B cell (primary cell): ENCODE measurements around the gene TCAP. TPM values are rescaled to one million over a fixed set of nuclear protein-coding genes. Genes with fewer than 3 reads are reported as not detected.
A peak's percentile ranks its signal among the peaks of the same experiment; 100 is the strongest.

ENCODE experiments used
- ATAC-seq: fragments of 200-7000 bp; cut with Tn5 transposase; one replicate; pipeline ENCODE4 v1.10.0; 2021; ENCODE audit warnings: low read depth, mild to moderate bottlenecking, moderate number of reproducible peaks, moderate library complexity
- CTCF ChIA-PET: fragments of 350-600 bp; sonication (Branson Sonifier 250); formaldehyde crosslinking; loops from one replicate; lab custom pipeline; 2021; ENCODE audit warnings: antibody characterized with exemption, inconsistent platforms; lab: Charles Lee
- POLR2A ChIA-PET: fragments of 350-600 bp; sonication (Branson Sonifier 250); formaldehyde crosslinking; loops from one replicate; lab custom pipeline; 2021; ENCODE audit warnings: antibody characterized with exemption; lab: Charles Lee
- DNase-seq: peaks from one replicate; pipeline ENCODE4 v3.0.0; 2013
- H2AFZ ChIP-seq: 2 replicates; pipeline ENCODE4 v1.6.1; 2012; ENCODE audit warnings: mild to moderate bottlenecking, low read depth, low read length; ENCODE audit not compliant: insufficient read depth, poor library complexity, severe bottlenecking
- H3K27ac ChIP-seq, 2 donors: 1 replicate in 1 of 2; 2 replicates in 1 of 2; pipeline ENCODE4 v1.5.1; 2012 to 2013; ENCODE audit warnings: low read length in 2 of 2, mild to moderate bottlenecking in 2 of 2, moderate library complexity in 1 of 2
- H3K27me3 ChIP-seq, 4 experiments: fragments of 200-600 bp in 1 of 4; sonication (generic) in 1 of 4; replicated peaks in 1 of 4; 1 replicate in 2 of 4; 2 replicates in 2 of 4; pipeline versions ENCODE4 v1.6.1 to v1.7.0; 2013 to 2016; ENCODE audit warnings: low read length in 3 of 4, mild to moderate bottlenecking in 2 of 4, mixed read lengths in 1 of 4, moderate library complexity in 1 of 4; ENCODE audit not compliant: insufficient read depth in 4 of 4, control insufficient read depth in 3 of 4; ENCODE audit errors: control extremely low read depth in 1 of 4
- H3K36me3 ChIP-seq, 2 experiments: replicated peaks in 1 of 2; 1 replicate in 1 of 2; 2 replicates in 1 of 2; pipeline versions ENCODE4 v1.6.1 to v1.7.1; 2013; ENCODE audit warnings: low read length in 1 of 2; ENCODE audit not compliant: insufficient read depth in 2 of 2, control insufficient read depth in 1 of 2; ENCODE audit errors: control extremely low read depth in 1 of 2, extremely low read depth in 1 of 2
- H3K4me1 ChIP-seq, 2 donors: fragments of 200-600 bp in 1 of 2; sonication (generic) in 1 of 2; 1 replicate in 1 of 2; 2 replicates in 1 of 2; pipeline versions ENCODE4 v1.5.1 to v1.6.1; 2013 to 2017; ENCODE audit warnings: low read length in 2 of 2; ENCODE audit not compliant: control insufficient read depth in 2 of 2, insufficient read depth in 2 of 2
- H3K4me2 ChIP-seq: replicated peaks from 2 replicates; pipeline ENCODE3; 2012; ENCODE audit warnings: mild to moderate bottlenecking, low read depth, low read length; ENCODE audit not compliant: poor library complexity, severe bottlenecking
- H3K4me3 ChIP-seq, 5 experiments: fragments of 200-600 bp in 1 of 5; sonication (generic) in 1 of 5; 1 replicate in 3 of 5; 2 replicates in 2 of 5; pipeline versions ENCODE4 v1.5.1 to v1.7.0; 2011 to 2016; ENCODE audit warnings: low read length in 4 of 5, mild to moderate bottlenecking in 4 of 5, low read depth in 2 of 5, control low read depth in 1 of 5, moderate library complexity in 1 of 5; ENCODE audit not compliant: insufficient read depth in 1 of 5; ENCODE audit errors: control extremely low read depth in 1 of 5, extremely low read depth in 1 of 5
- H3K79me2 ChIP-seq: fragments of 200-600 bp; sonication (generic); one replicate; pipeline ENCODE4 v1.6.0; 2016; ENCODE audit warnings: low read length; ENCODE audit not compliant: control insufficient read depth, insufficient read depth
- H3K9ac ChIP-seq: fragments of 200-600 bp; sonication (generic); 2 replicates; pipeline ENCODE4 v1.6.1; 2017; ENCODE audit warnings: mild to moderate bottlenecking, low read length, moderate library complexity
- H3K9me3 ChIP-seq, 3 donors: one replicate each; pipeline versions ENCODE4 v1.6.1 to v1.7.1; 2013; ENCODE audit warnings: low read length in 2 of 3; ENCODE audit not compliant: control insufficient read depth in 2 of 3, insufficient read depth in 1 of 3; ENCODE audit errors: control extremely low read depth in 1 of 3
- H4K20me1 ChIP-seq: 2 replicates; pipeline ENCODE4 v1.6.0; 2012; ENCODE audit warnings: mild to moderate bottlenecking, low read length; ENCODE audit not compliant: insufficient read depth, control insufficient read depth, poor library complexity, severe bottlenecking
- H3K27ac Mint-ChIP-seq: one replicate; pipeline ENCODE4 v1.8.0; 2021; ENCODE audit warnings: mixed read lengths
- H3K27me3 Mint-ChIP-seq: one replicate; pipeline ENCODE4 v1.8.0; 2021; ENCODE audit warnings: mixed read lengths
- H3K4me1 Mint-ChIP-seq: one replicate; pipeline ENCODE4 v1.8.0; 2021; ENCODE audit warnings: mixed read lengths
- H3K4me3 Mint-ChIP-seq: one replicate; pipeline ENCODE4 v1.8.0; 2021; ENCODE audit warnings: mixed read lengths
- H3K9me3 Mint-ChIP-seq: one replicate; pipeline ENCODE4 v1.8.0; 2022; ENCODE audit warnings: mixed read lengths; ENCODE audit not compliant: insufficient read depth
- CTCF ChIP-seq: fragments of 200-600 bp; IDR thresholded peaks from one replicate; pipeline ENCODE4 v1.8.0; 2022; ENCODE audit warnings: antibody characterized with exemption, mild to moderate bottlenecking
- EZH2 ChIP-seq: IDR thresholded peaks from 2 replicates; pipeline ENCODE4 v1.6.1; 2012; ENCODE audit warnings: borderline replicate concordance, low read depth, mild to moderate bottlenecking, moderate library complexity, low read length; ENCODE audit not compliant: insufficient read depth, poor library complexity, severe bottlenecking
- WGBS: methylation state at CpG from one replicate; pipeline ENCODE4 v1.1.5; 2013; ENCODE audit warnings: missing lambda C conversion rate; ENCODE audit not compliant: insufficient coverage; 5-methylcytosine and 5-hydroxymethylcytosine counted together
- intact Hi-C: fragments of 100-400 bp; cut with micrococcal nuclease; formaldehyde crosslinking; loops from one replicate; pipeline ENCODE4 v1.10.0; 2022
- polyA plus RNA-seq: library from polyadenylated mRNA; depleted of rRNA; stranded (reverse); fragments of >200 nt; gene quantifications from 2 replicates; pipeline ENCODE4 v1.2.3, GENCODE V29; 2012
- total RNA-seq, 2 donors: library from RNA; stranded (reverse); fragments of 120-200 nt in 1 of 2; gene quantifications; 1 replicate in 1 of 2; 2 replicates in 1 of 2; pipeline versions ENCODE4 v1.2.3 to v1.2.4, GENCODE V29; 2013 to 2022

TCAP gene
- total and polyA plus RNA-seq, 2 donors (not counting 1 experiment from before 2014, with no cell fraction given) = 3.8 to 5.1 TPM

DNA sequence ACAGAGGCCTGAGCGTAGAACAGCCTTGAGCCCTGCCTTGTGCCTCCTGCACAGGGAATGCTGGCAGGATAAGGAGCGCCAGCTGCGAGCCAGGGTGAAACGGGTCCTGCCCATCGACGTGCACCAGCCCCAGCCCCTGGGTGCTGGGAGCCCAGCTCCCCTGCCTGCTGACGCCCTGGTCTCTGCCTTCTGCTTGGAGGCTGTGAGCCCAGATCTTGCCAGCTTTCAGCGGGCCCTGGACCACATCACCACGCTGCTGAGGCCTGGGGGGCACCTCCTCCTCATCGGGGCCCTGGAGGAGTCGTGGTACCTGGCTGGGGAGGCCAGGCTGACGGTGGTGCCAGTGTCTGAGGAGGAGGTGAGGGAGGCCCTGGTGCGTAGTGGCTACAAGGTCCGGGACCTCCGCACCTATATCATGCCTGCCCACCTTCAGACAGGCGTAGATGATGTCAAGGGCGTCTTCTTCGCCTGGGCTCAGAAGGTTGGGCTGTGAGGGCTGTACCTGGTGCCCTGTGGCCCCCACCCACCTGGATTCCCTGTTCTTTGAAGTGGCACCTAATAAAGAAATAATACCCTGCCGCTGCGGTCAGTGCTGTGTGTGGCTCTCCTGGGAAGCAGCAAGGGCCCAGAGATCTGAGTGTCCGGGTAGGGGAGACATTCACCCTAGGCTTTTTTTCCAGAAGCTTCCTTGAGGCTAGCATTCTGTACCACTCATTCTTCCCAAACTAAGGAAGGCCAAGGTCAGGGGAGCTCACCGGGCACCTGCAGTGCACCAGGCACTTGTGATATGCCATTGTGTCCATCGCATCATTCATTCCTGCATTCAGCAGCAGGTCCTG, 5.0 kb downstream of the TCAP start:
- H2AFZ ChIP-seq = no peak overlapping the region
- no peaks in the 10 kb centered on the region for H3K9me3 Mint-ChIP-seq

More for the DNA sequence above, 5.0 kb downstream of the TCAP start:
- Histone ChIP-seq H3K4me2 (no peak overlapping the region), H3K4me3 (no peak overlapping the region), H3K27ac (no peak overlapping the region), H3K27me3 (peaks cover 0 to 37% (median 7%) of the 10 kb centered on the region in 4 experiments), H3K9me3 (peaks cover 0 to 2% (median 0%) of the 10 kb centered on the region in 3 donors), H3K9ac (no peak overlapping the region), H3K36me3 (no peaks in the 10 kb centered on the region), H3K79me2 (no peaks in the 10 kb centered on the region), H3K4me1 (peaks cover 41 to 53% of the 10 kb centered on the region in 2 donors), H4K20me1 (no peaks in the 10 kb centered on the region)
- Mint-ChIP-seq H3K4me1 (peaks cover 37% of the 10 kb centered on the region), H3K27ac (peak overlapping the region; percentile 10), H3K27me3 (peaks cover 23% of the 10 kb centered on the region), H3K4me3 (no peak overlapping the region)
- TF ChIP-seq EZH2 (no peak), CTCF (no peak)
- 96% methylated on average over 23 of the region's 23 CpGs for WGBS
- intact Hi-C loops = loop anchor here (2.0 to 5.0 kb wide), 2 partner anchors 19 to 197 kb away; partner anchors contain the start of genes PGAP3 and ZPBP2
- CTCF ChIA-PET = interaction anchor here (0.8 to 8.7 kb wide), 11 partner anchors 10 to 203 kb away, joined by 3 to 109 read pairs (median 7); partner anchors contain the start of genes MIEN1 and STARD3
- ATAC-seq (no peak), DNase-seq (no peak)
- POLR2A ChIA-PET = interaction anchor here (0.6 to 1.3 kb wide), 2 partner anchors 9 to 126 kb away, joined by 3 to 6 read pairs; no protein-coding TSS in a partner anchor
